ENCODE measurements around the gene LETM1. TPM values are rescaled to one million over a fixed set of nuclear protein-coding genes. Genes with fewer than 3 reads are reported as not detected.

Gene LETM1
- total and polyA plus RNA-seq, 2 of the 13 experiments (the other 11 are each of a cell fraction or from before 2014, with no cell fraction given): 9.7 to 41.6 TPM

DNA sequence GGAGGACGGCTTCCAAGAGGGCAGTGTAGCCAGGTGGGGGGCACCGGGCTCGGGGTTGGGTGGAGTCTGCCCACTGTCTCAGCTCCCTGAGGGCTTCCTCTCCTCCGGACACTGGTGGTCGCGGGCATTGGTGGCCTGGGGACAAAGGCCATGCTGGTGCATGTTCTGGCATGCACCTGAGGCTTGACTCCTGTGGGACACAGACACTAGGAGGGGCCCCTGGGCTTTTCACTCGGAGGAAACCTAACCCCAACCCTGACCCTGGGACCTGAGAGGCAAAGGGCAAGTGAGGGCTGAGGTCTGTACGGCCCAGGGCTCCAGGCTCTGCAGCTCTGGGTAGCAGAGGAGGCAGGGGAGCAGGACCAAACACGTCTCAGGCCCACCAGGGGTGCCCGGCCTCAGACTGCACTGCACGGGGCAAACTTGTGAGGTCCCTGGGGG, 85.1 kb downstream of the LETM1 start (continued):
- TF ChIP-seq, protein P1, sequence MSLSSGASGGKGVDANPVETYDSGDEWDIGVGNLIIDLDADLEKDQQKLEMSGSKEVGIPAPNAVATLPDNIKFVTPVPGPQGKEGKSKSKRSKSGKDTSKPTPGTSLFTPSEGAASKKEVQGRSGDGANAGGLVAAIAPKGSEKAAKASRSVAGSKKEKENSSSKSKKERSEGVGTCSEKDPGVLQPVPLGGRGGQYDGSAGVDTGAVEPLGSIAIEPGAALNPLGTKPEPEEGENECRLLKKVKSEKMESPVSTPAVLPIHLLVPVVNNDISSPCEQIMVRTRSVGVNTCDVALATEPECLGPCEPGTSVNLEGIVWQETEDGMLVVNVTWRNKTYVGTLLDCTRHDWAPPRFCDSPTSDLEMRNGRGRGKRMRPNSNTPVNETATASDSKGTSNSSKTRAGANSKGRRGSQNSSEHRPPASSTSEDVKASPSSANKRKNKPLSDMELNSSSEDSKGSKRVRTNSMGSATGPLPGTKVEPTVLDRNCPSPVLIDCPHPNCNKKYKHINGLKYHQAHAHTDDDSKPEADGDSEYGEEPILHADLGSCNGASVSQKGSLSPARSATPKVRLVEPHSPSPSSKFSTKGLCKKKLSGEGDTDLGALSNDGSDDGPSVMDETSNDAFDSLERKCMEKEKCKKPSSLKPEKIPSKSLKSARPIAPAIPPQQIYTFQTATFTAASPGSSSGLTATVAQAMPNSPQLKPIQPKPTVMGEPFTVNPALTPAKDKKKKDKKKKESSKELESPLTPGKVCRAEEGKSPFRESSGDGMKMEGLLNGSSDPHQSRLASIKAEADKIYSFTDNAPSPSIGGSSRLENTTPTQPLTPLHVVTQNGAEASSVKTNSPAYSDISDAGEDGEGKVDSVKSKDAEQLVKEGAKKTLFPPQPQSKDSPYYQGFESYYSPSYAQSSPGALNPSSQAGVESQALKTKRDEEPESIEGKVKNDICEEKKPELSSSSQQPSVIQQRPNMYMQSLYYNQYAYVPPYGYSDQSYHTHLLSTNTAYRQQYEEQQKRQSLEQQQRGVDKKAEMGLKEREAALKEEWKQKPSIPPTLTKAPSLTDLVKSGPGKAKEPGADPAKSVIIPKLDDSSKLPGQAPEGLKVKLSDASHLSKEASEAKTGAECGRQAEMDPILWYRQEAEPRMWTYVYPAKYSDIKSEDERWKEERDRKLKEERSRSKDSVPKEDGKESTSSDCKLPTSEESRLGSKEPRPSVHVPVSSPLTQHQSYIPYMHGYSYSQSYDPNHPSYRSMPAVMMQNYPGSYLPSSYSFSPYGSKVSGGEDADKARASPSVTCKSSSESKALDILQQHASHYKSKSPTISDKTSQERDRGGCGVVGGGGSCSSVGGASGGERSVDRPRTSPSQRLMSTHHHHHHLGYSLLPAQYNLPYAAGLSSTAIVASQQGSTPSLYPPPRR (CRISPR knock-in tag; IDR thresholded peaks at IDR 0.05; ENCODE audit: borderline replicate concordance): peak; percentile 39; the same call in 1 of the 2 replicates
- TF ChIP-seq CAMTA2 (CRISPR knock-in tag; IDR thresholded peaks at IDR 0.05; ENCODE audit: borderline replicate concordance) (no peak), PHB2 (IDR thresholded peaks at IDR 0.05; ENCODE audit: partially characterized antibody) (no peak), ZNF775 (CRISPR knock-in tag; IDR thresholded peaks at IDR 0.05; ENCODE audit: borderline replicate concordance) (no peak), DPF2 (CRISPR knock-in tag; IDR thresholded peaks at IDR 0.05; ENCODE audit: borderline replicate concordance, low read depth) (0 out of 2 replicates have a peak, but pooled peaks have one; percentile 49), SOX6 (IDR thresholded peaks at IDR 0.05) (no peak), SOX6 (CRISPR knock-in tag; IDR thresholded peaks at IDR 0.05) (peak; percentile 45; the same call in 1 of the 2 replicates), MIXL1 (CRISPR knock-in tag; IDR thresholded peaks at IDR 0.05) (no peak), ZNF761 (CRISPR knock-in tag; conservative IDR thresholded peaks at IDR 0.05) (no peak), ZNF12 (CRISPR knock-in tag; IDR thresholded peaks at IDR 0.05) (no peak), ELF3 (CRISPR knock-in tag; IDR thresholded peaks at IDR 0.05) (no peak), NCOA1 (CRISPR knock-in tag; IDR thresholded peaks at IDR 0.05) (no peak), CREB1 (IDR thresholded peaks at IDR 0.05) (no peak), CREB1 (CRISPR knock-in tag; IDR thresholded peaks at IDR 0.05) (no peak), ZNF326 (CRISPR knock-in tag; IDR thresholded peaks at IDR 0.05; ENCODE audit: borderline replicate concordance) (no peak)
- TF ChIP-seq, protein P2, sequence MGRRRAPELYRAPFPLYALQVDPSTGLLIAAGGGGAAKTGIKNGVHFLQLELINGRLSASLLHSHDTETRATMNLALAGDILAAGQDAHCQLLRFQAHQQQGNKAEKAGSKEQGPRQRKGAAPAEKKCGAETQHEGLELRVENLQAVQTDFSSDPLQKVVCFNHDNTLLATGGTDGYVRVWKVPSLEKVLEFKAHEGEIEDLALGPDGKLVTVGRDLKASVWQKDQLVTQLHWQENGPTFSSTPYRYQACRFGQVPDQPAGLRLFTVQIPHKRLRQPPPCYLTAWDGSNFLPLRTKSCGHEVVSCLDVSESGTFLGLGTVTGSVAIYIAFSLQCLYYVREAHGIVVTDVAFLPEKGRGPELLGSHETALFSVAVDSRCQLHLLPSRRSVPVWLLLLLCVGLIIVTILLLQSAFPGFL (CRISPR knock-in tag; IDR thresholded peaks at IDR 0.05): no peak
- TF ChIP-seq, protein P3, sequence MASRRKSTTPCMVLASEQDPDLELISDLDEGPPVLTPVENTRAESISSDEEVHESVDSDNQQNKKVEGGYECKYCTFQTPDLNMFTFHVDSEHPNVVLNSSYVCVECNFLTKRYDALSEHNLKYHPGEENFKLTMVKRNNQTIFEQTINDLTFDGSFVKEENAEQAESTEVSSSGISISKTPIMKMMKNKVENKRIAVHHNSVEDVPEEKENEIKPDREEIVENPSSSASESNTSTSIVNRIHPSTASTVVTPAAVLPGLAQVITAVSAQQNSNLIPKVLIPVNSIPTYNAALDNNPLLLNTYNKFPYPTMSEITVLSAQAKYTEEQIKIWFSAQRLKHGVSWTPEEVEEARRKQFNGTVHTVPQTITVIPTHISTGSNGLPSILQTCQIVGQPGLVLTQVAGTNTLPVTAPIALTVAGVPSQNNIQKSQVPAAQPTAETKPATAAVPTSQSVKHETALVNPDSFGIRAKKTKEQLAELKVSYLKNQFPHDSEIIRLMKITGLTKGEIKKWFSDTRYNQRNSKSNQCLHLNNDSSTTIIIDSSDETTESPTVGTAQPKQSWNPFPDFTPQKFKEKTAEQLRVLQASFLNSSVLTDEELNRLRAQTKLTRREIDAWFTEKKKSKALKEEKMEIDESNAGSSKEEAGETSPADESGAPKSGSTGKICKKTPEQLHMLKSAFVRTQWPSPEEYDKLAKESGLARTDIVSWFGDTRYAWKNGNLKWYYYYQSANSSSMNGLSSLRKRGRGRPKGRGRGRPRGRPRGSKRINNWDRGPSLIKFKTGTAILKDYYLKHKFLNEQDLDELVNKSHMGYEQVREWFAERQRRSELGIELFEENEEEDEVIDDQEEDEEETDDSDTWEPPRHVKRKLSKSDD (CRISPR knock-in tag; IDR thresholded peaks at IDR 0.05; ENCODE audit: low read depth): no peak
- TF ChIP-seq, protein P4, sequence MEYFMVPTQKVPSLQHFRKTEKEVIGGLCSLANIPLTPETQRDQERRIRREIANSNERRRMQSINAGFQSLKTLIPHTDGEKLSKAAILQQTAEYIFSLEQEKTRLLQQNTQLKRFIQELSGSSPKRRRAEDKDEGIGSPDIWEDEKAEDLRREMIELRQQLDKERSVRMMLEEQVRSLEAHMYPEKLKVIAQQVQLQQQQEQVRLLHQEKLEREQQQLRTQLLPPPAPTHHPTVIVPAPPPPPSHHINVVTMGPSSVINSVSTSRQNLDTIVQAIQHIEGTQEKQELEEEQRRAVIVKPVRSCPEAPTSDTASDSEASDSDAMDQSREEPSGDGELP (IDR thresholded peaks at IDR 0.05; ENCODE audit: borderline replicate concordance, low read depth): 0 out of 2 replicates have a peak, but pooled peaks have one; percentile 23
